Kidney capillary endothelial cell (primary cell): ENCODE results near the gene RFX2.
"Not testable (repeated sequence)": the region's sequence is repeated elsewhere in the genome, so short reads cannot be mapped to it uniquely, and the experiment has no call there.

Experiments
- DNase-seq: peaks from one replicate; pipeline ENCODE4 v3.0.0-alpha.2; 2018; ENCODE audit warnings: low spot score

The RFX2 gene

GRCh38 chr19:6110360-6110977, at the start of gene RFX2:
Gene RFX2 (minus strand): TSS chr19:6110500. CDS start chr19:6047496, 63,004 bp downstream.
- peak; percentile 97 for DNase-seq

- DNase-seq, result no peak
Observed at GRCh38 chr19:6156033-6156432, 45.7 kb upstream of the RFX2 start.

- peak; percentile 80 for DNase-seq
Observed at GRCh38 chr19:6150289-6150688, 40.0 kb upstream of the RFX2 start.

GRCh38 chr19:6141217-6141616, 30.9 kb upstream of the RFX2 start:
- no peak for DNase-seq

GRCh38 chr19:6138511-6138910, 28.2 kb upstream of the RFX2 start:
- DNase-seq, result no peak

- DNase-seq, result no peak
Observed at GRCh38 chr19:6138066-6138465, 27.8 kb upstream of the RFX2 start.

GRCh38 chr19:6133231-6133630, 22.9 kb upstream of the RFX2 start:
- DNase-seq, result no peak

GRCh38 chr19:6132482-6132881, 22.2 kb upstream of the RFX2 start:
- DNase-seq, result no peak

- DNase-seq, result no peak
Observed at GRCh38 chr19:6127716-6128335, 17.5 kb upstream of the RFX2 start.

- peak; percentile 85 for DNase-seq
Observed at GRCh38 chr19:6126335-6126974, 16.2 kb upstream of the RFX2 start.

GRCh38 chr19:6125571-6125989, 15.3 kb upstream of the RFX2 start:
- DNase-seq, result peak; percentile 75

- DNase-seq, result no peak
Observed at GRCh38 chr19:6119031-6119430, 8.7 kb upstream of the RFX2 start.

- no peak for DNase-seq
Observed at GRCh38 chr19:6118043-6118442, 7.7 kb upstream of the RFX2 start.

- DNase-seq, result no peak
Observed at GRCh38 chr19:6117534-6117933, 7.2 kb upstream of the RFX2 start.

- no peak for DNase-seq
Observed at GRCh38 chr19:6116749-6117430, 6.6 kb upstream of the RFX2 start.

- no peak for DNase-seq
Observed at GRCh38 chr19:6115992-6116391, 5.7 kb upstream of the RFX2 start.

GRCh38 chr19:6113616-6114188, 3.4 kb upstream of the RFX2 start:
- no peak for DNase-seq

GRCh38 chr19:6109947-6110346, 353 bp downstream of the RFX2 start:
- no peak for DNase-seq

GRCh38 chr19:6108721-6109633, 1.3 kb downstream of the RFX2 start:
- no peak for DNase-seq

- DNase-seq, result not testable (repeated sequence)
Observed at GRCh38 chr19:6106643-6107294, 3.5 kb downstream of the RFX2 start.

GRCh38 chr19:6105444-6105843, 4.9 kb downstream of the RFX2 start:
- no peak for DNase-seq
